ENCODE data around the gene STAMBPL1. TPM values are rescaled to one million over a fixed set of nuclear protein-coding genes. Genes with fewer than 3 reads are reported as not detected.
A peak's percentile ranks its signal among the peaks of the same experiment; 100 is the strongest.

The STAMBPL1 gene
- total RNA-seq, 1 experiment from 2014 or later = 9.0 TPM

- no peak for DNase-seq (ENCODE audit: low spot score)
These were observed 13.6 kb downstream of the STAMBPL1 start for GRCh38 chr10:88893611-88894010.

- no peak for DNase-seq (ENCODE audit: low spot score)
These were observed 15.2 kb downstream of the STAMBPL1 start for GRCh38 chr10:88895250-88895649.

- DNase-seq (ENCODE audit: low spot score) = peak; percentile 16
These were observed 16.4 kb downstream of the STAMBPL1 start for GRCh38 chr10:88896372-88896993.

GRCh38 chr10:88896994-88897853 lies 17.2 kb downstream of the STAMBPL1 start:
- peak; percentile 16 for DNase-seq (ENCODE audit: low spot score)

- DNase-seq (ENCODE audit: low spot score) = no peak
These were observed 18.7 kb downstream of the STAMBPL1 start for GRCh38 chr10:88898727-88899126.

- DNase-seq (ENCODE audit: low spot score) = no peak
These were observed 19.8 kb downstream of the STAMBPL1 start for GRCh38 chr10:88899886-88900285.

- DNase-seq (ENCODE audit: low spot score) = no peak
These were observed 21.4 kb downstream of the STAMBPL1 start for GRCh38 chr10:88901206-88901983.

- DNase-seq (ENCODE audit: low spot score) = no peak
These were observed 22.1 kb downstream of the STAMBPL1 start for GRCh38 chr10:88901984-88902789.

- DNase-seq (ENCODE audit: low spot score) = no peak
These were observed 23.7 kb downstream of the STAMBPL1 start for GRCh38 chr10:88903715-88904114.

GRCh38 chr10:88906921-88907320 lies 26.9 kb downstream of the STAMBPL1 start:
- DNase-seq (ENCODE audit: low spot score) = no peak

- DNase-seq (ENCODE audit: low spot score) = no peak
These were observed 28.1 kb downstream of the STAMBPL1 start for GRCh38 chr10:88908194-88908593.

- DNase-seq (ENCODE audit: low spot score) = no peak
These were observed 31.1 kb downstream of the STAMBPL1 start for GRCh38 chr10:88911116-88911515.

GRCh38 chr10:88911851-88912250 lies 31.8 kb downstream of the STAMBPL1 start:
- no peak for DNase-seq (ENCODE audit: low spot score)

- DNase-seq (ENCODE audit: low spot score) = no peak
These were observed 33.1 kb downstream of the STAMBPL1 start for GRCh38 chr10:88913127-88913526.

- no peak for DNase-seq (ENCODE audit: low spot score)
These were observed 33.7 kb downstream of the STAMBPL1 start for GRCh38 chr10:88913788-88914187.

GRCh38 chr10:88915781-88916180 lies 35.7 kb downstream of the STAMBPL1 start:
- DNase-seq (ENCODE audit: low spot score) = no peak

GRCh38 chr10:88916231-88916630 lies 36.2 kb downstream of the STAMBPL1 start:
- DNase-seq (ENCODE audit: low spot score) = no peak

GRCh38 chr10:88916986-88917385 lies 36.9 kb downstream of the STAMBPL1 start:
- DNase-seq (ENCODE audit: low spot score) = no peak

- DNase-seq (ENCODE audit: low spot score) = no peak
These were observed 38.3 kb downstream of the STAMBPL1 start for GRCh38 chr10:88918191-88918905.

- no peak for DNase-seq (ENCODE audit: low spot score)
These were observed 39.0 kb downstream of the STAMBPL1 start for GRCh38 chr10:88919041-88919440.

- DNase-seq (ENCODE audit: low spot score) = no peak
These were observed 40.2 kb downstream of the STAMBPL1 start for GRCh38 chr10:88920198-88920597.

Data from H4 (cell line).